HG02970 (cell line): ENCODE data around the gene MGAT3.
"Not testable (repeated sequence)": the region's sequence is repeated elsewhere in the genome, so short reads cannot be mapped to it uniquely, and the experiment has no call there.

ENCODE experiments used
- ATAC-seq: cut with Tn5 transposase; IDR thresholded peaks from one replicate; pipeline ENCODE4 v1.9.1; 2021; ENCODE audit warnings: mild to moderate bottlenecking, moderate library complexity, moderate number of reproducible peaks; ENCODE audit not compliant: unreplicated experiment, low FRiP score

Gene MGAT3

GRCh38 chr22:39456522-39457197, at the start of gene MGAT3:
Gene MGAT3 (plus strand): TSS chr22:39457012. CDS start chr22:39487348, 30,336 bp downstream.
- ATAC-seq, result no peak

GRCh38 chr22:39408173-39408572, 48.6 kb upstream of the MGAT3 start:
- ATAC-seq, result no peak

GRCh38 chr22:39408807-39409206, 48.0 kb upstream of the MGAT3 start:
- no peak for ATAC-seq

GRCh38 chr22:39409516-39410029, 47.2 kb upstream of the MGAT3 start:
- ATAC-seq, result no peak

GRCh38 chr22:39410264-39410663, 46.5 kb upstream of the MGAT3 start:
- ATAC-seq, result no peak

GRCh38 chr22:39411828-39412365, 44.9 kb upstream of the MGAT3 start:
- ATAC-seq, result not testable (repeated sequence)

- not testable (repeated sequence) for ATAC-seq
Measured at GRCh38 chr22:39413204-39413603, 43.6 kb upstream of the MGAT3 start.

GRCh38 chr22:39414377-39414776, 42.4 kb upstream of the MGAT3 start:
- ATAC-seq, result no peak

GRCh38 chr22:39414886-39415285, 41.9 kb upstream of the MGAT3 start:
- no peak for ATAC-seq

GRCh38 chr22:39415506-39415905, 41.3 kb upstream of the MGAT3 start:
- ATAC-seq, result no peak

- no peak for ATAC-seq
Measured at GRCh38 chr22:39416319-39416718, 40.5 kb upstream of the MGAT3 start.

GRCh38 chr22:39417641-39418040, 39.2 kb upstream of the MGAT3 start:
- no peak for ATAC-seq

GRCh38 chr22:39418696-39419095, 38.1 kb upstream of the MGAT3 start:
- no peak for ATAC-seq

GRCh38 chr22:39419096-39419495, 37.7 kb upstream of the MGAT3 start:
- ATAC-seq, result no peak

- ATAC-seq, result no peak
Measured at GRCh38 chr22:39419911-39420310, 36.9 kb upstream of the MGAT3 start.

GRCh38 chr22:39421691-39422090, 35.1 kb upstream of the MGAT3 start:
- no peak for ATAC-seq

- no peak for ATAC-seq
Measured at GRCh38 chr22:39422101-39422500, 34.7 kb upstream of the MGAT3 start.

- no peak for ATAC-seq
Measured at GRCh38 chr22:39422721-39423120, 34.1 kb upstream of the MGAT3 start.

- ATAC-seq, result no peak
Measured at GRCh38 chr22:39423976-39424375, 32.8 kb upstream of the MGAT3 start.

GRCh38 chr22:39426380-39427043, 30.3 kb upstream of the MGAT3 start:
- ATAC-seq, result no peak

GRCh38 chr22:39427751-39428596, 28.8 kb upstream of the MGAT3 start:
- no peak for ATAC-seq
